Stomach smooth muscle (tissue), 2 donors: Measurements from ENCODE around the gene PPP3CA.
A peak's percentile ranks its signal among the peaks of the same experiment; 100 is the strongest.

Experiments used
- H3K27ac ChIP-seq: one replicate; pipeline ENCODE4 v1.7.0; 2013; ENCODE audit warnings: mild to moderate bottlenecking, low read length, inconsistent platforms
- H3K27me3 ChIP-seq, 2 donors: one replicate each; pipeline ENCODE4 v1.7.0; 2013; ENCODE audit warnings: low read length in 2 of 2; ENCODE audit not compliant: insufficient read depth in 2 of 2, control insufficient read depth in 1 of 2
- H3K36me3 ChIP-seq, 2 donors: one replicate each; pipeline ENCODE4 v1.7.0; 2013; ENCODE audit warnings: low read length in 2 of 2; ENCODE audit not compliant: control insufficient read depth in 2 of 2, insufficient read depth in 2 of 2
- H3K4me1 ChIP-seq: one replicate; pipeline ENCODE4 v1.7.0; 2013; ENCODE audit warnings: low read length; ENCODE audit not compliant: control insufficient read depth, insufficient read depth
- H3K4me3 ChIP-seq, 2 donors: one replicate each; pipeline ENCODE4 v1.7.0; 2013; ENCODE audit warnings: low read length in 2 of 2
- H3K9ac ChIP-seq, 2 donors: one replicate each; pipeline ENCODE4 v1.7.0; 2013; ENCODE audit warnings: low read length in 2 of 2, mild to moderate bottlenecking in 1 of 2
- H3K9me3 ChIP-seq, 2 donors: one replicate each; pipeline ENCODE4 v1.7.0; 2013; ENCODE audit warnings: low read length in 2 of 2; ENCODE audit not compliant: control insufficient read depth in 2 of 2
- donor health status: healthy.
- donor health status: Pancreatic carcinoma.

The PPP3CA gene

GRCh38 chr4:101274888-101275752 lies 72.2 kb downstream of the PPP3CA start:
- no peak overlapping the region for H3K4me3 ChIP-seq
- H3K9me3 ChIP-seq: no peaks in the 10 kb centered on the region
- no peaks in the 10 kb centered on the region for H3K36me3 ChIP-seq
- H3K4me1 ChIP-seq: no peaks in the 10 kb centered on the region
- H3K27me3 ChIP-seq: no peaks in the 10 kb centered on the region
- no peak overlapping the region for H3K9ac ChIP-seq
- H3K27ac ChIP-seq: no peak overlapping the region

GRCh38 chr4:101271516-101271915 lies 75.8 kb downstream of the PPP3CA start:
- H3K4me3 ChIP-seq: no peak overlapping the region
- no peaks in the 10 kb centered on the region for H3K4me1 ChIP-seq
- no peaks in the 10 kb centered on the region for H3K36me3 ChIP-seq
- no peak overlapping the region for H3K27ac ChIP-seq
- H3K9me3 ChIP-seq: no peaks in the 10 kb centered on the region
- no peaks in the 10 kb centered on the region for H3K27me3 ChIP-seq
- no peak overlapping the region for H3K9ac ChIP-seq

- Histone ChIP-seq H3K4me1 (no peaks in the 10 kb centered on the region), H3K9me3 (no peaks in the 10 kb centered on the region), H3K4me3 (no peak overlapping the region), H3K36me3 (no peaks in the 10 kb centered on the region), H3K27me3 (no peaks in the 10 kb centered on the region), H3K27ac (no peak overlapping the region), H3K9ac (no peak overlapping the region)
Measured at GRCh38 chr4:101269682-101270081, 77.6 kb downstream of the PPP3CA start.

- Histone ChIP-seq H3K9me3 (no peaks in the 10 kb centered on the region), H3K27me3 (no peaks in the 10 kb centered on the region), H3K4me1 (no peaks in the 10 kb centered on the region), H3K27ac (no peak overlapping the region), H3K36me3 (no peaks in the 10 kb centered on the region), H3K9ac (no peak overlapping the region), H3K4me3 (no peak overlapping the region)
Measured at GRCh38 chr4:101265816-101266172, 81.5 kb downstream of the PPP3CA start.

GRCh38 chr4:101264993-101265815 lies 82.1 kb downstream of the PPP3CA start:
- no peaks in the 10 kb centered on the region for H3K9me3 ChIP-seq
- H3K27ac ChIP-seq: no peak overlapping the region
- H3K27me3 ChIP-seq: no peaks in the 10 kb centered on the region
- H3K4me3 ChIP-seq: no peak overlapping the region
- H3K9ac ChIP-seq: no peak overlapping the region
- H3K36me3 ChIP-seq: no peaks in the 10 kb centered on the region
- H3K4me1 ChIP-seq: no peaks in the 10 kb centered on the region

- Histone ChIP-seq H3K27ac (no peak overlapping the region), H3K27me3 (no peaks in the 10 kb centered on the region), H3K4me3 (no peak overlapping the region), H3K9me3 (no peaks in the 10 kb centered on the region), H3K4me1 (no peaks in the 10 kb centered on the region), H3K36me3 (no peaks in the 10 kb centered on the region), H3K9ac (no peak overlapping the region)
Measured at GRCh38 chr4:101264512-101264911, 82.8 kb downstream of the PPP3CA start.

- H3K27ac ChIP-seq: no peak overlapping the region
- no peak overlapping the region for H3K4me3 ChIP-seq
- no peak overlapping the region for H3K9ac ChIP-seq
- H3K4me1 ChIP-seq: no peaks in the 10 kb centered on the region
- no peaks in the 10 kb centered on the region for H3K36me3 ChIP-seq
- no peaks in the 10 kb centered on the region for H3K9me3 ChIP-seq
- H3K27me3 ChIP-seq: no peaks in the 10 kb centered on the region
Measured at GRCh38 chr4:101262683-101263082, 84.6 kb downstream of the PPP3CA start.

- Histone ChIP-seq H3K27ac (no peak overlapping the region), H3K9me3 (no peaks in the 10 kb centered on the region), H3K36me3 (no peaks in the 10 kb centered on the region), H3K4me3 (peak overlapping the region in 1 of 2 donors; percentile 5), H3K4me1 (no peaks in the 10 kb centered on the region), H3K27me3 (no peaks in the 10 kb centered on the region), H3K9ac (no peak overlapping the region)
Measured at GRCh38 chr4:101259876-101260275, 87.5 kb downstream of the PPP3CA start.

GRCh38 chr4:101258883-101259282 lies 88.4 kb downstream of the PPP3CA start:
- no peaks in the 10 kb centered on the region for H3K36me3 ChIP-seq
- H3K4me1 ChIP-seq: no peaks in the 10 kb centered on the region
- H3K9ac ChIP-seq: no peak overlapping the region
- no peaks in the 10 kb centered on the region for H3K9me3 ChIP-seq
- no peaks in the 10 kb centered on the region for H3K27me3 ChIP-seq
- no peak overlapping the region for H3K4me3 ChIP-seq
- H3K27ac ChIP-seq: no peak overlapping the region

GRCh38 chr4:101256222-101256621 lies 91.1 kb downstream of the PPP3CA start:
- no peaks in the 10 kb centered on the region for H3K9me3 ChIP-seq
- no peaks in the 10 kb centered on the region for H3K36me3 ChIP-seq
- H3K9ac ChIP-seq: no peak overlapping the region
- H3K4me3 ChIP-seq: no peak overlapping the region
- H3K4me1 ChIP-seq: no peaks in the 10 kb centered on the region
- H3K27ac ChIP-seq: no peak overlapping the region
- H3K27me3 ChIP-seq: no peaks in the 10 kb centered on the region

GRCh38 chr4:101254776-101255175 lies 92.5 kb downstream of the PPP3CA start:
- no peak overlapping the region for H3K27ac ChIP-seq
- no peaks in the 10 kb centered on the region for H3K27me3 ChIP-seq
- no peaks in the 10 kb centered on the region for H3K36me3 ChIP-seq
- no peak overlapping the region for H3K4me3 ChIP-seq
- H3K9ac ChIP-seq: no peak overlapping the region
- H3K4me1 ChIP-seq: no peaks in the 10 kb centered on the region
- no peaks in the 10 kb centered on the region for H3K9me3 ChIP-seq
